CD4-positive, alpha-beta T cell (primary cell): ENCODE data around the gene ADGRG2. TPM values are rescaled to one million over a fixed set of nuclear protein-coding genes. Genes with fewer than 3 reads are reported as not detected.

Experiments
- ATAC-seq: fragments of 200-7000 bp; cut with Tn5 transposase; one replicate; pipeline ENCODE4 v1.10.0; 2022; ENCODE audit warnings: mild to moderate bottlenecking; ENCODE audit not compliant: poor library complexity
- CTCF ChIA-PET: fragments of 350-600 bp; sonication (Branson Sonifier 250); formaldehyde crosslinking; loops from one replicate; lab custom pipeline; 2021; ENCODE audit warnings: antibody characterized with exemption, inconsistent platforms; lab: Charles Lee
- POLR2A ChIA-PET: fragments of 350-600 bp; sonication (Branson Sonifier 250); formaldehyde crosslinking; loops from one replicate; lab custom pipeline; 2021; ENCODE audit warnings: antibody characterized with exemption, inconsistent platforms; lab: Charles Lee
- DNase-seq, 14 experiments: peaks; one replicate each; pipeline ENCODE4 v3.0.0-alpha.2; 2013 to 2020; ENCODE audit warnings: mixed read lengths in 2 of 14
- H3K27ac ChIP-seq, 2 donors: one replicate each; pipeline versions ENCODE4 v1.5.1 to v1.7.0; 2013; ENCODE audit warnings: low read length in 2 of 2, low read depth in 1 of 2, mild to moderate bottlenecking in 1 of 2
- H3K27me3 ChIP-seq, 2 experiments: 1 replicate in 1 of 2; 2 replicates in 1 of 2; pipeline versions ENCODE4 v1.6.1 to v1.7.0; 2013; ENCODE audit warnings: low read length in 2 of 2, control low read depth in 1 of 2, mild to moderate bottlenecking in 1 of 2, moderate library complexity in 1 of 2; ENCODE audit not compliant: insufficient read depth in 2 of 2, control insufficient read depth in 1 of 2
- H3K36me3 ChIP-seq: one replicate; pipeline ENCODE4 v1.6.1; 2013; ENCODE audit warnings: low read length, control low read depth; ENCODE audit not compliant: insufficient read depth
- H3K4me1 ChIP-seq: one replicate; pipeline ENCODE4 v1.6.1; 2013; ENCODE audit warnings: low read length, control low read depth; ENCODE audit not compliant: insufficient read depth
- H3K4me3 ChIP-seq: one replicate; pipeline ENCODE4 v1.5.1; 2013; ENCODE audit warnings: mild to moderate bottlenecking, low read length, moderate library complexity
- H3K9me3 ChIP-seq, 2 experiments: 1 replicate in 1 of 2; 2 replicates in 1 of 2; pipeline versions ENCODE4 v1.6.1 to v1.7.0; 2013; ENCODE audit warnings: low read length in 2 of 2, mild to moderate bottlenecking in 2 of 2, control low read depth in 1 of 2, moderate library complexity in 1 of 2; ENCODE audit not compliant: control insufficient read depth in 1 of 2, insufficient read depth in 1 of 2
- H3K27ac Mint-ChIP-seq: one replicate; pipeline ENCODE4 v1.8.0; 2020; ENCODE audit warnings: mixed read lengths
- H3K27me3 Mint-ChIP-seq: one replicate; pipeline ENCODE4 v1.8.0; 2021; ENCODE audit warnings: mixed read lengths
- H3K36me3 Mint-ChIP-seq: one replicate; pipeline ENCODE4 v1.8.0; 2021; ENCODE audit warnings: low read depth, mixed read lengths
- H3K4me1 Mint-ChIP-seq: one replicate; pipeline ENCODE4 v1.8.0; 2021; ENCODE audit warnings: low read depth, mixed read lengths
- H3K4me3 Mint-ChIP-seq: one replicate; pipeline ENCODE4 v1.8.0; 2020; ENCODE audit warnings: mild to moderate bottlenecking, mixed read lengths
- H3K9me3 Mint-ChIP-seq: one replicate; pipeline ENCODE4 v1.8.0; 2020; ENCODE audit warnings: mixed read lengths
- CTCF ChIP-seq: fragments of 200-600 bp; IDR thresholded peaks from one replicate; pipeline ENCODE4 v1.8.0; 2022; ENCODE audit warnings: antibody characterized with exemption, mild to moderate bottlenecking
- intact Hi-C, 2 experiments: fragments of 100-400 bp; cut with DNase I in 1 of 2; cut with micrococcal nuclease in 1 of 2; formaldehyde crosslinking; loops; one replicate each; pipeline versions ENCODE4 v1.15.1 to v1.9.0; 2023 to 2025; cut with DNase I, micrococcal nuclease
- total RNA-seq, 174 experiments: library from RNA in 2 of 174; stranded (reverse) in 2 of 174; gene quantifications; one replicate each; pipeline ENCODE4 v1.2.3 and lab custom pipeline; 2021 to 2026

Gene ADGRG2
- total RNA-seq, 2 experiments from 2014 or later = not detected

GRCh38 chrX:19064175-19064574, 58.1 kb downstream of the ADGRG2 start:
- ATAC-seq (no peak), DNase-seq (no peak)
- no peak for TF ChIP-seq CTCF
- no peaks in the 10 kb centered on the region for H3K4me1 ChIP-seq
- H3K27ac ChIP-seq = no peak overlapping the region
- H3K4me3 ChIP-seq = no peak overlapping the region
- H3K36me3 ChIP-seq = no peaks in the 10 kb centered on the region
- Mint-ChIP-seq H3K4me1 (no peaks in the 10 kb centered on the region), H3K9me3 (no peaks in the 10 kb centered on the region), H3K27me3 (no peaks in the 10 kb centered on the region), H3K36me3 (no peaks in the 10 kb centered on the region), H3K4me3 (no peak overlapping the region), H3K27ac (no peak overlapping the region)
- peaks cover 0 to 4% of the 10 kb centered on the region in 2 experiments for H3K9me3 ChIP-seq
- POLR2A ChIA-PET = no interaction called here
- CTCF ChIA-PET = no interaction called here
- intact Hi-C loops = no loop called here
- H3K27me3 ChIP-seq = no peaks in the 10 kb centered on the region

- Histone ChIP-seq H3K4me3 (no peak overlapping the region), H3K36me3 (no peaks in the 10 kb centered on the region), H3K9me3 (peaks cover 0 to 4% of the 10 kb centered on the region in 2 experiments), H3K4me1 (no peaks in the 10 kb centered on the region), H3K27ac (no peak overlapping the region), H3K27me3 (no peaks in the 10 kb centered on the region)
- DNase-seq (no peak), ATAC-seq (no peak)
- no peak for TF ChIP-seq CTCF
- H3K27ac Mint-ChIP-seq = no peak overlapping the region
- ChIA-PET CTCF (no interaction called here), POLR2A (no interaction called here)
- no peaks in the 10 kb centered on the region for H3K4me1 Mint-ChIP-seq
- no peaks in the 10 kb centered on the region for H3K9me3 Mint-ChIP-seq
- H3K36me3 Mint-ChIP-seq = no peaks in the 10 kb centered on the region
- H3K4me3 Mint-ChIP-seq = no peak overlapping the region
- H3K27me3 Mint-ChIP-seq = no peaks in the 10 kb centered on the region
- intact Hi-C loops = no loop called here
Observed at GRCh38 chrX:19063030-19063429, 59.2 kb downstream of the ADGRG2 start.

- Mint-ChIP-seq H3K36me3 (no peaks in the 10 kb centered on the region), H3K27me3 (no peaks in the 10 kb centered on the region), H3K4me1 (no peaks in the 10 kb centered on the region), H3K4me3 (no peak overlapping the region), H3K9me3 (no peaks in the 10 kb centered on the region), H3K27ac (no peak overlapping the region)
- no peak for DNase-seq
- H3K9me3 ChIP-seq = peaks cover 0 to 4% of the 10 kb centered on the region in 2 experiments
- no peak for ATAC-seq
- no peak overlapping the region for H3K27ac ChIP-seq
- ChIA-PET CTCF (no interaction called here), POLR2A (no interaction called here)
- intact Hi-C loops = no loop called here
- TF ChIP-seq CTCF = no peak
- H3K4me3 ChIP-seq = no peak overlapping the region
- no peaks in the 10 kb centered on the region for H3K27me3 ChIP-seq
- no peaks in the 10 kb centered on the region for H3K36me3 ChIP-seq
- no peaks in the 10 kb centered on the region for H3K4me1 ChIP-seq
Observed at GRCh38 chrX:19059067-19059466, 63.2 kb downstream of the ADGRG2 start.
